ENCODE results near the gene JAZF1. TPM values are rescaled to one million over a fixed set of nuclear protein-coding genes. Genes with fewer than 3 reads are reported as not detected.

Gene JAZF1
- total RNA-seq, 1 experiment from 2014 or later = 6.9 TPM

DNA sequence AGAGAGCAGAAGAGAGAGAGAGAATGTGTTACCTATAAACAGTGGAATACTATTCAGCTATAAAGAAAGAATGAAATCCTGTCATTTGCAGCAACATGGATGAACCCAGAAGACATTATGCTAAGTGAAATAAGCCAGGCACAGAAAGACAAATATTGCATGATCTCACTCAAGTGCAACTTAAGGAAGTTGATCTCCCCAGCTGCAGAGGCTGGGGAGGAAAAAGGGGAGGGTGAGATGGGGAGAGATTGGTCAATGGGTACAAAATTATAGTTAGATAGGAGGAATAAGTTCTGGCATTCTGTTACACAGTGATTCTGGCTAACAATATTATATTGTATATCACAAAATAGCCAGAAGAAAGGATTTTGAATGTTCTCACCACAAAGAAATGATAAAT lies 11.2 kb upstream of the JAZF1 start:
- DNase-seq (ENCODE audit: low read depth) = no peak

DNA sequence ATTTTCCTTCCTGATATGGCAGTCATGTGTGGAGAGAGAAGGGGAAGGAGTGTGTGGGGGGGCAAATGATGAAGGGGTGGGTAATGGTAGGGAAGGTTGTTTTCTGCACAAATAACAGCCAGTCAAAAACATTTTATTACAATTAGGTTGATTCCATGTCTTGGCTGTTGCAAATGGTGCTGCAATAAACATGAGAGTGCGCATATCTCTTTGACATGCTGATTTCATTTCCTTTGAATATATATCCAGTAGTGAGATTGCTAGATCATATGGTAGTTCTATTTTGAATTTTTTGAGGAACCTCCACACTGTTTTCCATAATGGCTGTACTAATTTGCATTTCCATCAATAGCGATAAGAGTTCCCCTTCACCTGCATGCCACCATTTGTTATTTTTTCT lies 10.6 kb upstream of the JAZF1 start:
- no peak for DNase-seq (ENCODE audit: low read depth)

DNA sequence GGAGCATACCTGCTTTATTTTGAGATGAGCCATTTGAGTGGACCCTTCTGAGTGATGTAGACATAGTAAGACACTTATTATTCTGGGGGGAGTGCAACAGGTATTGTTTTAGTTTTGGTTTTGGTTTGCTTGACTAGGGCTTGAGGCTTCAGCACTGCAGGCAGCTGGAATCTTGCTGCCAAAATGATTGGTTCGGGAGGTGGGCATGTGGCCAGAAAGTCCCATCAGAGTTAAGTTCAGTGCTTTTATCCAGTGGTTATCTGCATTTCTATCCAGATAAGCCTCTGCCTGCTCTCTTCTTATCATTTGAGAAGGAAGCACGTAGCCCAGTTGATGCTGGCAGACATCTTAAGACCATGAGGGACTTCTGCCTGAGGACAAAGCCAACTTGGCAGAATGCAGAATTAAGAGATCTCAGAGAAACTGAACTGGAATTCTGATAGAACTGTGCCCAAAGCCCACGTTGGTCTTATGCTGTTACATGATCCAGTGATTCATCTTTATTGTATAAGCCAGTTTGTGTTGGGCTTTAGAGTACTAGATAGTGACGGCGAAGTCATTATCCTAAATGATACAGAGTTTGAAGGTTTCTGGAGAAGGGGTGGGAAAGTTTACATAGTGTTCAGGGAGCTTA lies 9.6 kb upstream of the JAZF1 start:
- peak; percentile 15 for DNase-seq (ENCODE audit: low read depth)

DNA sequence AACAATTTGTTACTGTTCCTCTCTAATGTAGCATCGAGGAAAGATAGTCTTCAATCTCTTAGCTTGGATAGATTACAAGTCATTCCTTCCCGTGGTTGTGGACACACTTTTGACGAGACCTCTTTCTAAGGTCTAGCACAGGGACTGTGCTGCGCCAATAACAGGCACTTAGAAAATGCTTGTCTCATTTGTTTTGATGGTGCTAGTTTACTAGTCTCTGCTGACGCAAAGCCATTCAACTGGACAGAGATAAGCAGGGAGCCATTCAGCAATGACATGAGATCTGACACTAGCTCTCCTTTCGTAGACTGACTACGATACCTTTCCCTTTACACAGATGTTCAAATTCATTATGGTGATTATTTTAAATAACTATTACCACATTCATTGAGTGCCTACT lies 6.4 kb upstream of the JAZF1 start:
- DNase-seq (ENCODE audit: low read depth) = no peak

DNA sequence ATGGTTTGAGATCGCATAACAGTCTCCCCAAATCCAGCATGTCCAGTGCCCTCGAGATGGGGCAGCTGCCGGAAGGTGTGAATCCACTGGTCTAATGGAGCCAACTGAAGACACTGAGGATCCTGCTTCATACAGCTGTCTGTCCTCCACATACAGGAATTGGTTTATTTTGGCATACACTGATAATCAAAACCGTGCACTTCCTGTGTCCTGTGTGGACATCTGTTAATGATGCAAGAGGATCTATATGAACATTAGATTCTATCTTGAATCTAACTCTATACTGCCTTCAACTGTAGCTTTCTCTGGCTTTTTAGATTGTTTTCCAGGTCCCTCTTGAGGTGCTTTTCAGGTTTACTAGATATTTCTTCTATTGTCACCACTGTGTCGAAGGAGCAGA lies 3.0 kb upstream of the JAZF1 start:
- DNase-seq (ENCODE audit: low read depth) = no peak

DNA sequence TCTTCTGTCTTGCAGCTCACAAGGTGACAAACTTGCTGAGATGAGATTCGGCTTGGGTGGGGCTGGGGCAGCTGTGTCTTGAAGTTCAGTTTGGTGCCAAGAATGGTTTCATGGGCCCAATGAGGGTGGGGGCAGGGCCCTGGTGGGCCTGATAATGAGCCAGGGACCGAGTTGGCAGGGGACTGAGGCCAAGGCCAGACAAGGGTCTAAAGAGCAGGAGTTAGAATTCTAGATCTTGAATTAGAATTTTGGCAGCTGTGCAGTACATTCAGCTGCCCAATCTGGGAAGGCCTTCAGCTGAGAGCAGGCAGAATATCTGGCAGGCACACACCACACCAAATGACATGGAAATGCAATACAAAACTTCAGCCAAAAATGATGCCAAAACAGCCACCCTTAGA lies 1.5 kb upstream of the JAZF1 start:
- DNase-seq (ENCODE audit: low read depth) = no peak

DNA sequence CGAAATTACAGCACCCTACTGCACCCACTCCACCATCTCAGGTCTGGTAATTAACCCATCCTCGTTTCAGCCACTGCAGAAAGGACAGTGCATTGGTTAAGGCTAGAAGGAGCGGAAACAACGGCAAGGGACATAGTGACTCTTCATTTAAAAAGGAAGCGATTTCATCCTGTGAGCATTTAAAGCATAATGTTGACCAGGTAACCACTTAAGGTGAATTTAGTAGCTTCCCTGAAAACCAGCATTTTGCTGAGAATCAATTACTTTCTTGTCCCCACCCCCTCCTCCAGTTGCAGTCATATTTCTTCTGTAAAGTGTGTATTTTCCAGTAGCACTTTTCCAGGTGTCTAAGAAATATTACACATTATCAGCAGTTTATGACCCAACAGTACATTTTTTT lies 821 bp upstream of the JAZF1 start:
- DNase-seq (ENCODE audit: low read depth) = no peak

DNA sequence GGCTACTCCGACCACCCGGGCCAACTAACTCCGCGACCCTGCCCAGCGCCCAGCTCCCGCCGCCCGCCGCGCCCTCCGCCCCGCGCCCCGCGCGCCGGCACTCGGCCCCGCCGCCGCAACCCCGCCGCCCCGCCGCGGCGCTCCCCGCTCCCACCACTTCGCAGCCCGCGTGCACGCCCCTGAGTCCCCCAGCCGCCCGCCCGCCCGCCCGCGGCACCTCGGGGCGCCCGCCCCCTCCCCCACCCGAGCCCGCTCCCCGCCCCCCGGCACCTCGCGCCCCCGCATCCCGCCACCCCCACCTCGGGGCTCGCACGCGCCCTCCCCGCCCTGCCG lies 598 bp downstream of the JAZF1 start:
- no peak for DNase-seq (ENCODE audit: low read depth)

DNA sequence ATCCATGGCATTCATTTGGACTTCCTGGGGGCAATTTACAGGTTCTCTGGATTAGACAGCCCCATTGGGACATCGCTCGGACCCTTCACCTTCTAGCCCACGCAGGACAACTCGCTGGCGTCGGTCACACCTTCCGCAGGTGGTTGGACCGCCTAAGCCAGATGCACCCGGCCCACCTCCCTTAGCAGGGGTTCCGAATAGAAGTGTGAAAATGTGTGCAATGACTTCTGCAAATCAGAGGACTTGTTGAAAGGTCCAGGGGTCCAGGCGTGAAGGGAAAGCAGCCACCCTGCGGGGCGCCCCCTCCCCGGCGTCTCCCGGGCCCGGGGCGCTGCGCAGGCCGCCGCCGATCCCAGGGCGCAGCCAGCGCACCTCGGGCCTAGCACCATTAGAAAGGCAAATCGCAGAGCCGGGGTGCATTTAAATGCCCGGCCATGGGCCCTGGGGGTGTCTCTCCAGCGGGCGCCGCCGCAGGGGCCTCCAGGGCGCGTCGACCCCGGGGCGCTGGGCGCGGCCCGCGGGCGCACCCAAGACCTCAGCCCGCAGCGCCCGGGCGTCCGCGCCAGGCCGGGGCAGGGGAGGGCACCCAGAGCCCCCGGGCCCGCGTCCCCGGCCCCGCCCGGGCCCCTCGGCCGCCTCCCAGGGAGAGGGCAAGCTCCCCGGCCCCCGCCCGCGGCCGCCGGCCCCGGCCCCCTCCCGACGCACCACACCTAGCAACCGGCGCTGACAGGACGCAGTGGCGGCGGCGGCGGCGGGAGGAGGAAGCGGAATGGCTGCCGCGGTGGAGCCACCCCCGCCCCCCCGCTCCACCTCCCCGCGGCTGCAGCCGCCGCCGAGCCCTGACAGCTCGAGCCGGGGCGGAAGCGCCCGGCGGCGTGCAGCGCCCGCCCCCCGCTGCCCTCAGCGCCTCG lies 1.2 kb downstream of the JAZF1 start:
- DNase-seq (ENCODE audit: low read depth) = peak; percentile 63

DNA sequence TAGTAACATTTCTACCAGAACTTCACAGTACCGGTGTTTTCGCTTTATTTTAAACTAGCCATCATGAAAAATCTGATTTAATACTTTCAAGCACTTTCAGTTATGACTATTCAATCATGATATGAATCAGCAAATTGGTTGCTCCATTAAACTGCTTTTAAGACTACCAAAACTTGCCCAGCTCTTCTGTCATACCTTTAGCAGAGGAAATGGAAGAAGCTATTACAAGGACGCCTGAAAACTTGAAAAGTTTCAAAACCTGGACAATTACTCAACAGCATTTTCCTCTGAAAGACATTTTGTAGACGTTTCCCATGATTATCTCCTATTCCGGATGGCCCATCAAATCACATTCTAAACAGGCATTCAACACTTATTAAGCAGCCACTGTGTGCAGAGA lies 2.0 kb downstream of the JAZF1 start:
- peak; percentile 9 for DNase-seq (ENCODE audit: low read depth)

DNA sequence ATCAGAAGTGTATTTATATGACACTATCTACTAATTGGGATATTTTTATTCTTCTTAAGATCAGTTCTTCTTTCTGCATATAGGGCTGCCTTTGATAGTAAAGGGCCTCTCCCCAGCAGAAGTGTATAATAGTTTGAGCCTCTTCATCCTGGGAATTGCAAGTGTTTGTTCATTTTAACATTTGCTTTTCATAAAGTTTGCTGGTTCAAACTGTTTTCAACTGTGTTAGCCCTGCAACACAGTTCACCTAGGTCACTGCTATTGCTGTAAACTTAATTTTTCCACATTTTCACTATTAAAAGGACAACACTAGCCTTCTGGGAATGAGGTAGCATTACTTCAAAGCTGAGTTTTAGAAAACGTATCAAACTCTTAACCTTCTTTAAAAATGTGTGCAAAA lies 2.8 kb downstream of the JAZF1 start:
- DNase-seq (ENCODE audit: low read depth) = no peak

DNA sequence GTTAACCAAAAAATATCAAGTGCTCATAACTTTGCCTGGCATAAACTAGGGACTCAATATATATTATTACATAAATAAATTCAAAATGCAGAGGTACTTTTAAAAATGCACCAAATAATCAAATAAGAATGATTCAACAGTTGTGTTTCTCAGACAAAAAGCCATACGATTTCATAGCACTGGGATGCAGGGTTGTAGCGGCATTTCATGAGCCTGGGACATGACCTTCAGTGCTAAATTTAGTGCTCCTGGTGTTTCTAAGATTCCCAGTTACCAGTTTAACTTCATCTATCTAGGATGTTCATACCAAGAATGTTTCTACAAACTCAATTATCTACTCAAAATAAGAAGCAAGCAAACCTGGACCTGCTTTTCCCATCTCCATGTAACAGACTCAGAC lies 4.0 kb downstream of the JAZF1 start:
- no peak for DNase-seq (ENCODE audit: low read depth)

DNA sequence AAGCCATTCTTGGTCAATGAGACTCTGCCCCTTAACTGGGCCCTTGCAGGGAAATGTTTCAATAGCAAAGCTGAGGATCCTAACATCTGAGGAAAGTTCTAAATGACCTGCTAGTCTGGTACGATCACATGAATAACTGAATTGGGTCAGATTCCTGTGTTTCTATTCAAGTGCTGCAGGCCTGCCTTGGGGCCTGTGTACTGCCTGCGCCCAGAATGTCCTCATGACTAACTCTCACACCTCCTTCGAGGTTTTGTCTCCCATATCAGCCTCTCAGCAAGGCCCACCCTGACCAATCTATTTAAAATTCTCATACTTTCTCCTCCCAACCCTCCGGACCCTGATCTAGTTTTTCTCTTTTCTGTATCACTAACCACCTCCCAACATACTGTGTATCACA lies 4.4 kb downstream of the JAZF1 start:
- no peak for DNase-seq (ENCODE audit: low read depth)

DNA sequence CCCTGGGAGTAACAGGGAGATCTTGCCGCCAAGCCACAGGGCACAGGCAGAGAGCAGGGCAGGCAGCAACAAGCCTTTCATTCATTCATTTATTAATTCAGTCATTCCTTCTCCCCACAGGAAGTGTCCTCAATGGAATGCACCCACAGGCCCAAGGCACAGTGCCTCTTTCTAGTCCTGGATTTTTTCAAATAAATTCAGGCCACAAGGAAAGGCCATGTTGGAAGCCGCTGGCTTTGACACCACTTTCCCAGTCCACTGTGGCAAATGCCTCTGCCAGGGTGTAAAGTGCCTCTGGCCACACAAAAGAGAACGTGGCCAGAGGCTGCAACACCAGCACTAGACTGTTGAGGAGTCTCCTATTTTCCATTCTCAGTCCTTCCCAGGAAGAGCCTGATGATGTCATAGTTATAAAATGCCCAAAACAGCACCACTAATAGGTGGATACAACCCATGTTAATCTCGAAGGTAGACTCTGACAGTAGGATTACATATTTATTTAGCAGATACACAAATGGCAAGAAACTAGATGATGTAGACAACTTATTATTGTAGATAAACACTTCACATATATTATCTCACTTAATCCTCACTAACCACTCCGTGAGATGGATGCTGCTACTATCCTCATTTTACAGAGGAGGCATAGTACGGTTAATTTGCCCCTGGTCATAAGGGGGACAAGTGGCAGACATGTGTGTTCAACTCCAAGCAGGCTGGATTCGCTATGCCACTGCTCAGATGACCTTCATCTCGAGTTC lies 5.5 kb downstream of the JAZF1 start:
- peak; percentile 49 for DNase-seq (ENCODE audit: low read depth)

DNA sequence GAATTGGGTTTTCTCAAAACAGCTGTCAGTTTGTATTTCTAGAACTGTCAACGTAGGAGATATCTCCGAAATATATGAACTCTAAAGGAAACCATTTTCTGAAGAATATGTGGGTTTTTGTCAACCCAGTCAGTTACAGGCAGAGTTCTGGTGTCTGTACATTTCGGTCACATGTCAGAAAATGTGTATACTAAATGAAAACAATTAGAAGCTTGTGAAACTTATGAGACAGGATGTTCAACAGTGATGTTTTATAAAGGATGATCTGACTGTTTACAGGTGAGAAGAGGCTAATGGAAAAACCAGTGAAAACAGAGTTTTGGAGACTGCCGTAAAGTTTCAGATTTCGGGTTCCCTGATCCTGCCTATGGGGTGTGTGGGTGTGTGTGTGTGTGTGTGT lies 6.2 kb downstream of the JAZF1 start:
- DNase-seq (ENCODE audit: low read depth) = no peak

DNA sequence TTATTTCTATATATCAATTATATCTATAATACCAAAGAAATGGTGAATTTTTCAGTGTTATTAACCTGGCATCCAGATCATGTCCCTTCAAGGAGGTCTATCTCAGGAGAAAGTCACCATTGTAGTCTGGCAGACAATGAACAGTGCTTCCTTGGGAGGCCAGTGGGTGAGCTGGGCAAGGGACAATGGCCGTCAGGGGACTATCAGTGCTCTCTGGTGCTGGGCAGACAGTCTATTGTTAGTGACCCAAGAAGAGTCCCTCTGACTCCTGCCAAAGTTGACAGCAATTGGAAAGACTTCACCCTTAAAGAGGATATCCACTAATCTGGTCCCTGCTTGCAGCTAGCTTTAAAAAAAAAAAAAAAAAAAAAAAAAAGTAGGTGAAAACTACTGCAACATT lies 7.1 kb downstream of the JAZF1 start:
- DNase-seq (ENCODE audit: low read depth) = no peak

DNA sequence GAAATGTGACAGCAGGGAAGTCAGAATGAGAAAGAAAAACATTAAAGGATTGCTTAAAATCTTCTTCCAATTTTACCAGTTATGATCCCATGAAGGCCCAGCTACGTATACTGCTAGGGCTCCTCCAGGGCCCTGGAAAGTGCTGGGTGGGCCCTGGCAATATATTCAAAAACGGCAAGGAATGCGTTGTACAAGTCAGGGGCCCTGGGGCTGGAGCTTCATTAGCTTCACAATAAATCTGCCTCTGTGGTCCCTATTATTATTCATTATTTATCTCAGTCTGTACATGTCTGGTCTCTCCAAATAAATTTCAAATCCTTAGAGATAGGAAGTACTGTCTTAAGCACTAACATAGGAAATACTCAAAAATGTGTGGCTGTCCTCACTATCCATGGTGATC lies 7.6 kb downstream of the JAZF1 start:
- DNase-seq (ENCODE audit: low read depth) = no peak

DNA sequence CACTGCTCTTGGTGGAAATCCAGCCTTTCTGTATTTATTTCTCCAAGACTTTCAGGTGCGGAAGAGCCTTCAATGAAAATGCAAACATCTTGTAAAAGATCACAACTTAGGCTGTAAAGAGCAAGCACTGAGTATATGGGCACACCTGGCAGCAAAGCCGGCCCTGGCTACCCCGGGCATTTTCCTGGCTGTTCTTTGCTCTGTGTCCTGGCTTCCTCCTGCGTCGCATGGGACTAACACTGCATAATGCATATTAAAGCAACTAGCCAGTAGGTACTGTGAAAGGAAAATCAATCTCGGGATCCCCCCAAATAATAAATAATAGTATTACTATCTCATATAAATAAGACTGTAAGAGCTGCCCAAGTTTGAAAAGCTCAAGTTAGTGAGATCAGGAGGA lies 9.9 kb downstream of the JAZF1 start:
- DNase-seq (ENCODE audit: low read depth) = no peak

DNA sequence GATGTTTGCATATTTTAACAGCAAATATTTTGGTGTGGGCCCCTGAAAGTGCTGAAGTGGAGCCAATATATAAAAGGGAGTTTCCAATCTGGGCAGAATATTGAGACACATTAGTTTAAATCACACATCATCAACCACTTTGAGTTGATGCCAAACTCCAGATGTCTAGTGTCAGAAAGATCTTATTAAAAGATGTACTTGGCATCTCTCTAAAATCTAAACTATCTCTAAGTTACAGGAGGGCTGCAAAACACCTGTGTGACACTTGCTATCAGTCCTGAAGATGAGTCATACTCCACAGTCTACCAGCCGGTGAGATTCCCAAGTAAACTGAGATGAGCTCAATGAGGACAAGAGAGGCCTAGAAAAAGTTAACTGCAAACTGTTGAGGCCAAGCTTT lies 11.4 kb downstream of the JAZF1 start:
- DNase-seq (ENCODE audit: low read depth) = no peak

DNA sequence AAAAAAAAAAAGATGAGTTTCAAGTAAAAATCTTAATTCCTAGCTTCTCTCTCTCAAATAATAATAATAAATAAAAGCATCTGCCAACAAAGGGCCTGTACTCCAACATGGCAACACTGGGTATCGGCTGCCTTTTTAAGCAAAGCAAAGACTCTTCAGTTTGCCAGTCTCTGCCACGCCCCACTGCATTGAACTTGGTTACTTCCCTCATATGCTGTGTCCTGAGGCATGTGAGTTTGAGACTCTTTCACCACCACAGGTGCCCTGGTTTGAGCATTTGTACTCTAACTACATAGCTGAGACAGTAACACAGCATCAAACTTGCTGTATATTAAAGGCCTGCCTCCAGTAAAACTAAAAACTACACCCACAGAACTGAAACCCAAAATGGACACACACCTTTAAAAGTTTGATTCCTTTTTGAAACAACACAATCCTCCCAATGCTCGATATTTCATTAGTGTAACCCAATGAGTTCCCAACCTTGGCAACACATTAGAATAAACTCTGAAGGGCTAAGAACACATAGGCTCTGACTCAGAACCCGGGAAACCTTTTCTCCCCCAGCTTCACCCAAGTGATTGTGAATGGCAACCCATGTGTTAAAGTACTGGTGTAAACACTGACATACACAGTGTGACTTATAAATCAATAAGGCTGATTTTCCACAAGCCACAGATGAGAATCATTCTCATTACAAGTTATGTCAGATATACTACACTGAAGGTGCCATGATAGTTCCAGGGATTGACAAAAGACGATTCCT lies 12.0 kb downstream of the JAZF1 start:
- no peak for DNase-seq (ENCODE audit: low read depth)

DNA sequence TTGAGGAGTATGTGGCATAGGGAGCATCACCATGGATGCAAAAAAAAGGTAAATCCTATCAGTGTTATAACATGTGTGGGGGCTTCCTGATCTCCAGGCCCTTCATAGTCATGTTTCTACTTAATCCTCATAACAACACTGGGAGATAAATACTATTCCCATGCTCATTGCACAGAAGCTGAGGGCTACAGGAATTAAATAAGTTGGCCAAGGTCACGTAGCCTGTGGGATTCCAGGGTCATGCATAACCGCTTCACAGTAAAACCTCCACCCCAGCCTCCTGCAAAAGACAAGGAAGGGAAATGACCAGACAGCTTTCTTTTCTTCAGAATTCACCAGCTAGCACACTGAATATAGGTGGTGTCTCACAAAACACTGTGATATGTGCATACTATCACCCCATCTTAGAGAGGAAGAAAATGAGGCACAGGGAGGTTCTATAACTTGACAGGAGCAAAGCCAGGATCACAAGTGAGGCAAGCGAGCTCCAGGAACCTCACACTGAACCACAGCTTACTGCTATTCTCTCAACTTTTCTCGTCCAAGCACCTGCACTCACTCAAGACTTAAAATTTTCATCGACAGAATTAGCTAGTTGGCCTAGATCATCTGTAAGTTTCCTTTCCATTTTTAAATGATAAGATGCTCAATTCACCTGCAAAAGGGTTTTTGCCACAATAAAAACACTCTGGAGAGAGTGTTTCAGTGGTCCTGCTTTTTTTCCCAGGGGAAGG lies 13.4 kb downstream of the JAZF1 start:
- DNase-seq (ENCODE audit: low read depth) = no peak
